Mesenchymal stem cell (in vitro differentiated cells and primary cell): ENCODE results near the gene CCNL1.
"Not testable (repeated sequence)": the region's sequence is repeated elsewhere in the genome, so short reads cannot be mapped to it uniquely, and the experiment has no call there.

Experiments
- DNase-seq: peaks from one replicate; pipeline ENCODE4 v3.0.0-alpha.2; 2013
- H2AFZ ChIP-seq: one replicate; pipeline ENCODE4 v1.6.1; 2013; ENCODE audit warnings: low read depth, mild to moderate bottlenecking, control low read depth, inconsistent platforms, low read length, moderate library complexity
- H2AK5ac ChIP-seq: 2 replicates; pipeline ENCODE4 v1.6.1; 2013; ENCODE audit warnings: low read length, moderate library complexity, mild to moderate bottlenecking, inconsistent platforms; ENCODE audit not compliant: severe bottlenecking
- H2BK120ac ChIP-seq: one replicate; pipeline ENCODE4 v1.6.1; 2013; ENCODE audit warnings: low read depth, mild to moderate bottlenecking, inconsistent platforms, low read length, moderate library complexity
- H2BK12ac ChIP-seq, 2 experiments: one replicate each; pipeline ENCODE4 v1.6.1; 2013; ENCODE audit warnings: inconsistent platforms in 2 of 2, low read length in 2 of 2, mild to moderate bottlenecking in 2 of 2, moderate library complexity in 2 of 2, control low read depth in 1 of 2
- H2BK15ac ChIP-seq: one replicate; pipeline ENCODE4 v1.6.1; 2013; ENCODE audit warnings: mild to moderate bottlenecking, low read depth, inconsistent platforms; ENCODE audit not compliant: poor library complexity, severe bottlenecking
- H2BK5ac ChIP-seq: 2 replicates; pipeline ENCODE4 v1.6.1; 2013; ENCODE audit warnings: low read depth, mild to moderate bottlenecking, low read length, control low read depth, inconsistent platforms; ENCODE audit not compliant: poor library complexity, severe bottlenecking
- H3K14ac ChIP-seq, 2 experiments: one replicate each; pipeline ENCODE4 v1.6.1; 2013; ENCODE audit warnings: inconsistent platforms in 2 of 2, low read length in 2 of 2, control low read depth in 1 of 2, mild to moderate bottlenecking in 1 of 2, moderate library complexity in 1 of 2
- H3K18ac ChIP-seq, 2 experiments: one replicate each; pipeline ENCODE4 v1.6.1; 2013; ENCODE audit warnings: inconsistent platforms in 2 of 2, low read length in 2 of 2, control low read depth in 1 of 2, low read depth in 1 of 2, mild to moderate bottlenecking in 1 of 2
- H3K23ac ChIP-seq, 2 experiments: one replicate each; pipeline ENCODE4 v1.6.1; 2013; ENCODE audit warnings: inconsistent platforms in 2 of 2, low read length in 2 of 2, mild to moderate bottlenecking in 2 of 2, moderate library complexity in 2 of 2, control low read depth in 1 of 2
- H3K27ac ChIP-seq: 2 replicates; pipeline ENCODE4 v1.5.1; 2013; ENCODE audit warnings: mild to moderate bottlenecking, moderate library complexity, low read length, control low read depth, inconsistent platforms; ENCODE audit not compliant: poor library complexity, severe bottlenecking
- H3K27me3 ChIP-seq, 2 experiments: 2 replicates each; pipeline versions ENCODE4 v1.6.1 to v1.7.0; 2013; ENCODE audit warnings: low read length in 2 of 2, mild to moderate bottlenecking in 2 of 2, moderate library complexity in 2 of 2, control low read depth in 1 of 2, inconsistent platforms in 1 of 2; ENCODE audit not compliant: control insufficient read depth in 1 of 2, insufficient read depth in 1 of 2
- H3K36me3 ChIP-seq, 2 experiments: 2 replicates each; pipeline versions ENCODE4 v1.6.1 to v1.7.0; 2013; ENCODE audit warnings: low read length in 2 of 2, control low read depth in 1 of 2, inconsistent platforms in 1 of 2, low read depth in 1 of 2, mild to moderate bottlenecking in 1 of 2; ENCODE audit not compliant: insufficient read depth in 2 of 2, control insufficient read depth in 1 of 2
- H3K4ac ChIP-seq, 2 experiments: one replicate each; pipeline ENCODE4 v1.6.1; 2013; ENCODE audit warnings: inconsistent platforms in 2 of 2, low read length in 2 of 2, mild to moderate bottlenecking in 2 of 2, moderate library complexity in 2 of 2, control low read depth in 1 of 2, low read depth in 1 of 2
- H3K4me1 ChIP-seq: 2 replicates; pipeline ENCODE4 v1.6.1; 2013; ENCODE audit warnings: low read depth, low read length, control low read depth; ENCODE audit not compliant: control insufficient read depth, insufficient read depth
- H3K4me2 ChIP-seq: 2 replicates; pipeline ENCODE4 v1.6.1; 2013; ENCODE audit warnings: low read length, mild to moderate bottlenecking, inconsistent platforms; ENCODE audit not compliant: poor library complexity, severe bottlenecking
- H3K4me3 ChIP-seq, 2 experiments: 2 replicates each; pipeline versions ENCODE4 v1.5.1 to v1.7.0; 2013; ENCODE audit warnings: low read length in 2 of 2, mild to moderate bottlenecking in 2 of 2, control low read depth in 1 of 2, low read depth in 1 of 2; ENCODE audit not compliant: insufficient read depth in 1 of 2
- H3K79me1 ChIP-seq: replicated peaks from 2 replicates; pipeline ENCODE4 v1.6.1; 2013; ENCODE audit warnings: mild to moderate bottlenecking, control low read depth, low read length, inconsistent platforms; ENCODE audit not compliant: poor library complexity, severe bottlenecking
- H3K9ac ChIP-seq: 2 replicates; pipeline ENCODE4 v1.7.0; 2013; ENCODE audit warnings: mild to moderate bottlenecking, low read length, moderate library complexity
- H3K9me3 ChIP-seq: 2 replicates; pipeline ENCODE4 v1.7.0; 2013; ENCODE audit warnings: mild to moderate bottlenecking, low read length; ENCODE audit not compliant: control insufficient read depth
- H4K8ac ChIP-seq: one replicate; pipeline ENCODE4 v1.6.1; 2013; ENCODE audit warnings: inconsistent platforms, mild to moderate bottlenecking, low read length, moderate library complexity
- H4K91ac ChIP-seq: one replicate; pipeline ENCODE4 v1.6.1; 2013; ENCODE audit warnings: mild to moderate bottlenecking, low read length, inconsistent platforms
- whole genome bisulfite sequencing: methylation state at CpG from one replicate; pipeline ENCODE4 v1.1.7; 2013; ENCODE audit warnings: mixed read lengths; 5-methylcytosine and 5-hydroxymethylcytosine counted together

CCNL1 gene

DNA sequence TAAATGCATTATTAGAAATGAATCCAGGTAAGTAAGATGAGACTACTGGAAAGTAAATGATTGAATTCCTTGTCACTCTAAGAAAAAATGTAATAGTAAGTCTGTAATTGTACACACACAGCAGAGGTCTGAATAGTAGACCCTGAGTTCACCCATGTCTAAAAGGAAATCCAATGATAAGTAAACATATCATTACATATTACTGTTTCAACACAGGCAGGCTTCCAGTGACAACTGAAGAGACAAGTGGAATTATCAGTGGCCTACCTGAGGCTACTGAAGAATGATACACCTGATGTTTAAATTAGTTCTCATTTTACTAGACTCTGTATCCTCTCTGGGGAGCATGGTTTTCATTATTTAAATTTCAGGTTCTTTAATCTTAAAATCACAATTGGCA lies 6.2 kb upstream of the CCNL1 start:
- no peak overlapping the region for H4K8ac ChIP-seq
- H3K14ac ChIP-seq, result no peak overlapping the region
- H3K18ac ChIP-seq, result no peak overlapping the region
- H3K4me3 ChIP-seq, result no peak overlapping the region
- H2AK5ac ChIP-seq, result no peak overlapping the region
- H3K4ac ChIP-seq, result no peak overlapping the region
- H3K79me1 ChIP-seq, result peaks cover 11% of the 10 kb centered on the region
- no peak overlapping the region for H2BK5ac ChIP-seq
- H3K23ac ChIP-seq, result no peak overlapping the region
- H2BK15ac ChIP-seq, result no peak overlapping the region
- no peak for DNase-seq
- H2BK12ac ChIP-seq, result no peak overlapping the region
- no peak overlapping the region for H3K4me2 ChIP-seq
- H3K27ac ChIP-seq, result no peak overlapping the region
- no peaks in the 10 kb centered on the region for H3K4me1 ChIP-seq
- no peak overlapping the region for H2AFZ ChIP-seq
- H3K36me3 ChIP-seq, result peaks cover 0 to 2% of the 10 kb centered on the region in 2 experiments
- no peak overlapping the region for H4K91ac ChIP-seq
- no peaks in the 10 kb centered on the region for H3K27me3 ChIP-seq
- no peak overlapping the region for H2BK120ac ChIP-seq
- no peaks in the 10 kb centered on the region for H3K9me3 ChIP-seq
- H3K9ac ChIP-seq, result no peak overlapping the region

DNA sequence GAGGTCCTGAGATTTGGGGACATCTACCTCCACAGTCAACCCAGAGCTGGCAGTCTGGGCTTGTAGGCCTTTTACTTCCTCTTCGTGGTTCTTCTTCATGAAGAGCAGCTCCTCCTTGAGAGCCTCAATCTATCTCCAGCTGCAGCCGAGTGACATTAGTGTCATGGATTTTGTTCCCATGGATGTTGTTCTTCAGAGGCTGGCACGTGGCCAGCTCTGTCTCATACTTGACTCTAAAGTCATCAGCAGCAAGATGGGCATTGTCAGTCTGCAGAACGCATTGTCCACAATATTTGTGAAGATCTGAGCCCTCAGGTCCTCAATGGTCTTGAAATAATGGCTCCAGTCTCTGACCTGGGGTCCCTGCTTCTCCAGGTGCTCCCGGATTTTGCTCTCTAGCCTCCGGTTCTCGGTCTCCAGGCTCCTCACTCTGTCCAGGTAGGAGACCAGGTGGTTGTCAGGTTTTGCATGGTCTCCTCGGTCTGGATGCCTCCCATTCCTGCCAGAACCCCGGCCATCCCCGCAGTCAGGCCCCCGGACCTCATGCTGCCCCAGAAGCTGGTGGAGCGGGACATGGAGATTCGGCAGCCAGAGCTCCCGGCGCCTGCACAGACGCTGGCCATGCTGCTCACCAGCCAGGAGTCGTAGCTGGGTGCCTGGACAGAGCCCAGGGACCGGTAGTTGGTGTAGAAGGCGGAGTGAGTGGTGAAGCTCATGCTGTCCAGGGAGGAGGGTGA lies 3.4 kb upstream of the CCNL1 start:
- Histone ChIP-seq H3K27ac (no peak overlapping the region), H2BK12ac (peak overlapping the region in 1 of 2 experiments; percentile 31), H3K4me2 (no peak overlapping the region), H3K36me3 (peaks cover 2 to 5% of the 10 kb centered on the region in 2 experiments), H2BK15ac (no peak overlapping the region), H3K4me3 (no peak overlapping the region), H3K23ac (no peak overlapping the region), H3K18ac (no peak overlapping the region), H4K91ac (no peak overlapping the region), H4K8ac (no peak overlapping the region), H2BK5ac (no peak overlapping the region), H2BK120ac (no peak overlapping the region), H3K27me3 (no peaks in the 10 kb centered on the region), H2AK5ac (no peak overlapping the region), H3K79me1 (peaks cover 11% of the 10 kb centered on the region), H2AFZ (no peak overlapping the region), H3K4ac (no peak overlapping the region), H3K14ac (no peak overlapping the region), H3K9me3 (no peaks in the 10 kb centered on the region), H3K4me1 (peaks cover 2% of the 10 kb centered on the region), H3K9ac (no peak overlapping the region)
- DNase-seq, result no peak
- 89% methylated on average over 17 of the region's 19 CpGs for WGBS

DNA sequence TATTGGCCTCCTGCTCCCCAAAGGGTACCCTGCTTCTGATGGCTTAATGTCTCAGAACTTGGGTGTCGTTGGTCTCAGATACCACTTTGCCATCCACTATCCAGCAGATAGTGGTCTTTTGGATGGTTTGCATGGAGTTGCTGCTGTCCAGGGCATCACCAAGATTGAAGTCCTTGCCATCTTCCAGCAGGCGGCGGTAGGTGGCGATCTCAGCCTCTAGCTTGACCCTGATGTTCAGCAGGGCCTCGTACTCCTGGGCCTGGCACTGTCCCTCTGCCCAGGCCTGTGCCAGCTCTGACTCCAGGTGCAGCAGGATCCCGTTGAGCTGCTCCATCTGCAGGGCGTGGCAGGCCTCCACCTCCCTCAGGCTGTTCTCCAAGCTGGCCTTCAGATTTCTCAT lies 2.7 kb upstream of the CCNL1 start:
- H2BK12ac ChIP-seq, H3K4me1 ChIP-seq, H2BK15ac ChIP-seq: not testable (repeated sequence)

DNA sequence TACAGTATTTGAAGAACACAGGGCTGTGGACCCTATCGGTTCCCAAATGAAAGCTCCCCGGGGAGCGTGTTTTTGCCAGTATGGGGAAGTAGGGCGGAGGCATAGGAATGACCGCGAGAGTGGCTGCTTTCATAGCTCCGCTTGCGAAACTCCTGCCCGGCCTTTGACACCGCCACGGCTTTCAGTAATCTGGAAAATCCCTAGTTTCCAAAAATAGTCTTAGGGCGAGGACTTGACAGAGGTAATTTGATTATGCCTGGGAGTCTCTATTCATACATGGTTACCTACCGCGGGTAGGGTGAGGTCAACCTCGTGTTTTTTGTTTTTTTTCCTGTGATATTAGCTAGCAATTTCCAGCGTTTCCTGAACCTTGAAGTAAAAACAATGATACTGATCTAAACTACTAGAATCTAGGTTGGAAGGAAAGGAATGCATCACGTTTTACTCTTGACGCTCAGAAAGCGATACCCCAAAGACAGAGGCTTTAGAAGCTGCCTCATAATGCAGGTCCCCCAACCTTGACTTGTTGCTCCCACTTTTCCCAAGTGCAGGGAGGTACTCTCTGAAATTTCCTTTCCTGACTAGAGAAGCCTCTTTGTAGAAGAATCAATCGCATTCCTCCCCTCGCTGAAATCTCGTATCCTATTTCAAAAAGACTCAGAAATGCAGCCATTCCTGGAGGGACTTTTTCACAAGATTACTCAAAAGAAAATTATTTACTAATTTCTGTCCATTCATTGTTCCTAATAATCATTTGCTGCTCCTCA lies 894 bp upstream of the CCNL1 start:
- H2AFZ ChIP-seq, result no peak overlapping the region
- H3K79me1 ChIP-seq, result peaks cover 11% of the 10 kb centered on the region
- H2BK5ac ChIP-seq, result no peak overlapping the region
- peak; percentile 98 for DNase-seq
- H2BK12ac ChIP-seq, result no peak overlapping the region
- H3K36me3 ChIP-seq, result peaks cover 2 to 30% of the 10 kb centered on the region in 2 experiments
- H3K9me3 ChIP-seq, result no peaks in the 10 kb centered on the region
- H3K4me3 ChIP-seq, result peak overlapping the region; percentile 86 to 99
- H3K23ac ChIP-seq, result no peak overlapping the region
- H2AK5ac ChIP-seq, result peak overlapping the region; percentile 86
- H3K27ac ChIP-seq, result peak overlapping the region; percentile 99
- peak overlapping the region; percentile 99 for H3K9ac ChIP-seq
- H3K4me2 ChIP-seq, result peak overlapping the region; percentile 85
- no peak overlapping the region for H3K14ac ChIP-seq
- H3K4ac ChIP-seq, result peak overlapping the region; percentile 99 to 100
- peak overlapping the region; percentile 96 to 100 for H3K18ac ChIP-seq
- no peak overlapping the region for H2BK120ac ChIP-seq
- WGBS, result 19% methylated on average over 22 of the region's 22 CpGs
- peak overlapping the region; percentile 100 for H4K91ac ChIP-seq
- peak overlapping the region; percentile 94 for H2BK15ac ChIP-seq
- H3K27me3 ChIP-seq, result no peaks in the 10 kb centered on the region
- peaks cover 2% of the 10 kb centered on the region for H3K4me1 ChIP-seq
- peak overlapping the region; percentile 100 for H4K8ac ChIP-seq

More for the DNA sequence above, 2.7 kb upstream of the CCNL1 start:
- H4K8ac ChIP-seq, H2BK120ac ChIP-seq, H2AFZ ChIP-seq, H3K18ac ChIP-seq, H2BK5ac ChIP-seq, H3K27ac ChIP-seq, H3K4me2 ChIP-seq, H3K4me3 ChIP-seq, DNase-seq, H4K91ac ChIP-seq, H3K14ac ChIP-seq, H3K27me3 ChIP-seq, H3K9ac ChIP-seq, H2AK5ac ChIP-seq, H3K4ac ChIP-seq, H3K23ac ChIP-seq, H3K9me3 ChIP-seq: not testable (repeated sequence)
- peaks cover 2 to 12% of the 10 kb centered on the region in 2 experiments for H3K36me3 ChIP-seq
- H3K79me1 ChIP-seq, result peaks cover 11% of the 10 kb centered on the region
- 67% methylated on average over 7 of the region's 7 CpGs for WGBS
